ENCODE data around the gene NCAPH2. TPM values are rescaled to one million over a fixed set of nuclear protein-coding genes. Genes with fewer than 3 reads are reported as not detected.
A peak's percentile ranks its signal among the peaks of the same experiment; 100 is the strongest.

NCAPH2 gene
- total RNA-seq, 1 donor from 2014 or later: 41.7 TPM

DNA sequence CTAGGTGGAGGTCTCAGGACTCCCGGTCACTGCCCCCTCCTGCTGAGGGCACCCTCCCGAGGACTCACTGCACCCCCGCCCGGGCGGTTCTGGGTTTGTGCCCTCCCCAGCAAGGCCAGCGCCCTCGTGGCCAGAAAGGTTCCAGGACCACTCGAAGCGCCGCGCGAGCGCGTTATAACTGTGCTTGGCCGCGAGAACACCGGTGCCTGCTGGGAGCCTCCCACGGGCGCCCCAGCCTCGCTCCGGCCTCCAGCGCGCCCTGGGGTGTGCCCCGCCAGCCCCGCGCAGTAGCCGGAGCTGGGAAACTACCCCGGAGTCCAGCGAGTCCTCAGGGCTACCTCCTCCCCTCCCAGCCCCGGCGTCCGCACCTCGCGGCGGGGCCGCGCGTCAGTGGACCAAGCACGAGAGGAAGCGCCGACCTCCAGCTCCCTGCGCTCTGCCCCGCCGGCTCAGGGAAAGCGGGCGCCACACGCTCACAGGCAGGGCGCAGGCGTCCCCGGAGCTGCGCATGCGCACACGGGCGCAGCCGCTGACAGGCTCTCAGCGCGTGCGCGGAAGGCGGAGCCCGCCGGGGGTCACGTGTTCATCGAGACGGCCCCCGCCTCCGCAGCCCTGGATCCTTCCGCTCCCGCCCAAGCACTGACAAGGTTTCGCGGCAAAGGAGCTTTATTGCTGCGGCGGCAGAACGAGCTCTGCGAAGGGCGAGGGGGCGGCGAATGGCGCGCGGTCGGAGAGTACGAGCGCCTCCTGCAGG is 17.3 kb downstream of the NCAPH2 start, which contains the start of gene SCO2:
Gene SCO2 (minus strand): TSS at position 495 of the 754 bp plus-strand sequence. CDS start 1,187 bp downstream, outside the sequence.
- Histone ChIP-seq H3K27me3 (no peaks in the 10 kb centered on the region), H3K4me1 (peaks cover 6 to 19% of the 10 kb centered on the region in 2 donors)

GRCh38 chr22:50525858-50526107 is 17.8 kb downstream of the NCAPH2 start:
- Histone ChIP-seq H3K27me3 (no peaks in the 10 kb centered on the region), H3K4me3 (peak overlapping the region; percentile 75 to 79), H3K27ac (peak overlapping the region; percentile 85 to 93), H3K9me3 (no peaks in the 10 kb centered on the region), H3K36me3 (peaks cover 13 to 34% of the 10 kb centered on the region in 2 donors), H3K4me1 (peaks cover 6 to 23% of the 10 kb centered on the region in 2 donors)
- TF ChIP-seq CTCF (IDR thresholded peaks at IDR 0.05): no peak
- intact Hi-C loops (cut with DNase I): loop anchor here (1.0 to 5.0 kb wide), 4 partner anchors 17 to 102 kb away; partner anchors contain the start of genes ARSA, CHKB, NCAPH2 and SYCE3
- no peak for DNase-seq (ENCODE audit: low spot score in 2 of 2)

More for the DNA sequence above, 17.3 kb downstream of the NCAPH2 start, which contains the start of gene SCO2:
- TF ChIP-seq CTCF (IDR thresholded peaks at IDR 0.05): peak; percentile 47 to 54 (median 54)
- intact Hi-C loops (cut with DNase I): loop anchor here (1.0 to 5.0 kb wide), 3 partner anchors 17 to 102 kb away; partner anchors contain the start of genes ARSA, CHKB and NCAPH2
- H3K9me3 ChIP-seq: no peaks in the 10 kb centered on the region
- peaks cover 13 to 35% of the 10 kb centered on the region in 2 donors for H3K36me3 ChIP-seq
- DNase-seq (ENCODE audit: low spot score in 2 of 2): peak; percentile 77 to 97
- peak within 1 kb of the TSS; percentile 85 to 93 for H3K27ac ChIP-seq
- H3K4me3 ChIP-seq: peak within 1 kb of the TSS; percentile 75 to 79

DNA sequence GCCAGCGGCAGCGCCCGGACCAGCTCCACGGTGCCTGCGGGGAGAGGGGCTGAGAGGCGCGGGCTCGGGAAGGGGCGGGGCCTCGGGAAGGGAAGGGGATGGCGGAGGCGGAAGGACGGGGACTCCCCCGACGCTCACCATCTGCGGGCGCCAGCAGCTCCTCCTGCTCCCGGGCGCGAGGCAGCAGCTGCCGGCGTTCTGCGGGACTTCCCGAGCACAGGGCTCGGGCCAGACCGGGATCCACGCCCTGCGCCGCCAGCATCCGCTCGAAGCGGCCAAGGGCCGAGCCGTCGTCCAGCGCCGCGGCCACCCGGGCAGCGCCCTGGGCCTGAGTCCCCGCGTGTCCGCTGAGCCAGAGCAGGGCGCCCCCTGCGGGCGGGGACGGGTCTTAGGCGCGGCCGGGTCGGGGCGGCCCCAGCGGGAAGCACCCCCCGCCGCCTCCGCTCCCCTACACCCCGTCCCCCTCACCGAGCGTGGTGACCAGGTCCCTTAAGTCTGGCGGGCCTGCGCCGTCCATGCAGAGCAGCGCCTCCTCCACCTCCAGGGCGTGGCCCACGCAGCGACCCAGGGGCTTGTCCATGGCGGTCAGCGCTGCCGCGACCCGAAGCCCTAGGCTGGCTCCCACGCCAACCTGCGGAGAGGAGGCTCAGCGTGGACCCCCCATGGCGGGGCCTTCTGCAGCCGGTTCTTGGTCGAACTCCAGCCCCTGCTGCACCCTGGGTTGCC is 18.2 kb downstream of the NCAPH2 start:
- H3K9me3 ChIP-seq: no peaks in the 10 kb centered on the region
- DNase-seq (ENCODE audit: low spot score in 2 of 2): peak in 1 of 2 donors; percentile 87
- intact Hi-C loops (cut with DNase I): loop anchor here (1.0 to 5.0 kb wide), 2 partner anchors 36 to 101 kb away; partner anchors contain the start of genes ARSA and SYCE3
- H3K4me3 ChIP-seq: peak overlapping the region; percentile 75 to 79
- peak; percentile 38 to 57 (median 48) for TF ChIP-seq CTCF (IDR thresholded peaks at IDR 0.05)
- peaks cover 8 to 28% of the 10 kb centered on the region in 2 donors for H3K4me1 ChIP-seq
- peaks cover 3% of the 10 kb centered on the region for H3K27me3 ChIP-seq
- peak overlapping the region; percentile 85 to 93 for H3K27ac ChIP-seq
- peaks cover 8 to 29% of the 10 kb centered on the region in 2 donors for H3K36me3 ChIP-seq

GRCh38 chr22:50526834-50527801 is 19.1 kb downstream of the NCAPH2 start:
- intact Hi-C loops (cut with DNase I): loop anchor here (1.0 to 5.0 kb wide), 2 partner anchors 35 to 100 kb away; partner anchors contain the start of genes ARSA and SYCE3

More at GRCh38 chr22:50526834-50527801, 19.1 kb downstream of the NCAPH2 start:
- peaks cover 11% of the 10 kb centered on the region for H3K27me3 ChIP-seq
- H3K9me3 ChIP-seq: no peaks in the 10 kb centered on the region
- no peak for DNase-seq (ENCODE audit: low spot score in 2 of 2)
- peak overlapping the region; percentile 75 to 79 for H3K4me3 ChIP-seq
- no peak for TF ChIP-seq CTCF (IDR thresholded peaks at IDR 0.05)
- peaks cover 6 to 21% of the 10 kb centered on the region in 2 donors for H3K36me3 ChIP-seq
- peaks cover 16 to 36% of the 10 kb centered on the region in 2 donors for H3K4me1 ChIP-seq
- H3K27ac ChIP-seq: peak overlapping the region; percentile 85 to 93
